Measurements from ENCODE around the gene SLC35A2. TPM values are rescaled to one million over a fixed set of nuclear protein-coding genes. Genes with fewer than 3 reads are reported as not detected.

SLC35A2 gene
- total and polyA plus RNA-seq, 2 of the 4 experiments (the other 2 are of a cell fraction), result 10.8 to 48.3 TPM

GRCh38 chrX:48924270-48924669 is 12.8 kb upstream of the SLC35A2 start:
- H3K9me1 ChIP-seq (ENCODE audit: insufficient read depth, low read length), result no peaks in the 10 kb centered on the region; the same call in 1 of the 2 replicates
- peaks cover 26% of the 10 kb centered on the region for H3K36me3 ChIP-seq (ENCODE audit: control insufficient read depth, insufficient read depth, low read length)
- ATAC-seq (ENCODE audit: low read depth) (no peak), DNase-seq (no peak)
- intact Hi-C loops (cut with micrococcal nuclease), result no loop called here
- no peak overlapping the region for H3K27ac ChIP-seq (ENCODE audit: insufficient read depth, low read length)
- H3K4ac ChIP-seq (ENCODE audit: low read depth, low read length), result no peak overlapping the region
- H3K9ac ChIP-seq (ENCODE audit: low read depth, low read length), result no peak overlapping the region
- H2BK5ac ChIP-seq (ENCODE audit: low read depth, low read length, poor library complexity, severe bottlenecking), result no peak overlapping the region
- no peak overlapping the region for H3K18ac ChIP-seq (ENCODE audit: low read depth, low read length)
- no peak overlapping the region for H2BK15ac ChIP-seq (ENCODE audit: low read depth, low read length)
- H2BK120ac ChIP-seq (ENCODE audit: low read depth, low read length), result no peak overlapping the region
- H2AFZ ChIP-seq (replicated peaks; ENCODE audit: low read length, poor library complexity), result no peak overlapping the region
- H2AK5ac ChIP-seq (ENCODE audit: low read depth, low read length), result no peak overlapping the region
- peaks cover 15% of the 10 kb centered on the region; the same call in 1 of the 2 replicates for H4K20me1 ChIP-seq (ENCODE audit: insufficient read depth, low read length)
- no peak overlapping the region for H2BK20ac ChIP-seq (ENCODE audit: low read depth, low read length)
- no peaks in the 10 kb centered on the region for H3K27me3 ChIP-seq (ENCODE audit: control insufficient read depth, insufficient read depth, low read length)
- dilution Hi-C loops (cut with HindIII; ENCODE audit: low sequenced_read_pairs, unreplicated experiment), result no loop called here
- H3K4me1 ChIP-seq (ENCODE audit: control insufficient read depth, insufficient read depth, low read length), result peaks cover 3% of the 10 kb centered on the region; the same call in 1 of the 2 replicates
- H4K8ac ChIP-seq (ENCODE audit: low read depth in 2 of 2, low read length in 2 of 2), result no peak overlapping the region
- no TSS peak for BruUV-seq (replicated peaks)
- ChIA-PET CTCF (no interaction called here), POLR2A (ENCODE audit: unreplicated experiment) (no interaction called here)
- 81% methylated on average over 4 of the region's 5 CpGs; no CpG with 5 or more reads in 1 of the 2 experiments for WGBS, 2 experiments (ENCODE audit: extremely low coverage in 2 of 2, insufficient read length in 1 of 2)
- TF ChIP-seq CHD1 (IDR thresholded peaks at IDR 0.05; ENCODE audit: low read depth, low read length) (no peak), USF2 (IDR thresholded peaks at IDR 0.05; ENCODE audit: low read depth, low read length) (no peak), MAZ (IDR thresholded peaks at IDR 0.05; ENCODE audit: borderline replicate concordance, low read depth, low read length) (no peak), RFX5 (IDR thresholded peaks at IDR 0.05; ENCODE audit: low read depth, low read length) (no peak), CEBPB (IDR thresholded peaks at IDR 0.05; ENCODE audit: low read depth, low read length) (no peak), MXI1 (IDR thresholded peaks at IDR 0.05; ENCODE audit: borderline replicate concordance, low read depth, low read length) (no peak), ELK1 (IDR thresholded peaks at IDR 0.05; ENCODE audit: borderline replicate concordance, low read depth, low read length) (no peak), NFE2L2 (IDR thresholded peaks at IDR 0.05; ENCODE audit: low read depth, low read length) (no peak), POLR2A (IDR thresholded peaks at IDR 0.05; ENCODE audit: low read depth, low read length) (no peak), CTCF (conservative IDR thresholded peaks at IDR 0.05; ENCODE audit: low read depth, low read length) (no peak), SMC3 (IDR thresholded peaks at IDR 0.05; ENCODE audit: low read depth, low read length) (no peak), FOS (IDR thresholded peaks at IDR 0.05; ENCODE audit: low read depth, low read length) (no peak), RAD21 (IDR thresholded peaks at IDR 0.05; ENCODE audit: low read length) (no peak), MAFK (IDR thresholded peaks at IDR 0.05; ENCODE audit: low read depth, low read length) (no peak), BHLHE40 (IDR thresholded peaks at IDR 0.05; ENCODE audit: low read depth, low read length) (no peak), RCOR1 (IDR thresholded peaks at IDR 0.05; ENCODE audit: insufficient replicate concordance, low read length) (no peak)
- H4K91ac ChIP-seq (ENCODE audit: insufficient read depth, low read depth, low read length), result no peak overlapping the region
- peaks cover 2 to 8% of the 10 kb centered on the region in 2 experiments; a peak in 3 of 4 replicates for H3K79me1 ChIP-seq (ENCODE audit: low read depth in 1 of 2, low read length in 2 of 2)
- H3K4me3 ChIP-seq (ENCODE audit: insufficient read depth, low read depth, low read length), result no peak overlapping the region
- no peak overlapping the region for H2AK9ac ChIP-seq (replicated peaks; ENCODE audit: low read depth, low read length, poor library complexity)
- H3K9me3 ChIP-seq (ENCODE audit: control insufficient read depth, insufficient read depth, low read length), result no peaks in the 10 kb centered on the region; the same call in 1 of the 2 replicates
- no peak overlapping the region for H3K4me2 ChIP-seq (ENCODE audit: low read depth, low read length)
- no peak overlapping the region for H3K23ac ChIP-seq (ENCODE audit: low read depth, low read length)
- no peak overlapping the region for H3K56ac ChIP-seq (ENCODE audit: extremely low read depth, insufficient read depth, low read length)
- no peak overlapping the region for H3K14ac ChIP-seq (replicated peaks; ENCODE audit: low read depth, low read length)
- in situ Hi-C loops (cut with MboI; ENCODE audit: low sequenced_read_pairs), result no loop called here
- no peak overlapping the region for H4K5ac ChIP-seq (ENCODE audit: low read depth, low read length)

Data from IMR-90 (cell line).